KG1 (cell line): ENCODE results near the gene LPIN1.

Experiments used
- DNase-seq: peaks from one replicate; lab custom pipeline; 2025; lab: John Stamatoyannopoulos, UW

LPIN1 gene

DNA sequence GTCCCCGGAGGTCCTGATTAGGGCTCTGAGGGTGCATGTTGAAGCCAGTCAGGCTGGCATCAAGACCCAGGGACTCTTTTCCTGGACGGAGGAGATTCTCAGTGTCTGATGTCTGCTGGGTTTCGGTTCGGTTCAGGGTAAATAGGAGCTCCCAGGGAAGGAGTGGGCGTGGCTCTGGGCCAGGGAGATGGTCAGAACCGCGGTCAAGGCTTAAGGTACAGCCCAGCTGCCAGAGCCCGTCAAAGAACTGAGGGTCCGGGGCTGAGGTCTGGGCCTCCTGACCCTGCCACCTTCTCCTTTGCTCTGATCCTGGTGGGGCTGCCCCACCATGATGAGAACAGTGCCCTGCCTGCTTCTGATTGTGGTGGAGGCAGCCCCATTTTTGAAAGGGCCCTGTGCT, 39.8 kb downstream of the LPIN1 start:
- no peak for DNase-seq

DNA sequence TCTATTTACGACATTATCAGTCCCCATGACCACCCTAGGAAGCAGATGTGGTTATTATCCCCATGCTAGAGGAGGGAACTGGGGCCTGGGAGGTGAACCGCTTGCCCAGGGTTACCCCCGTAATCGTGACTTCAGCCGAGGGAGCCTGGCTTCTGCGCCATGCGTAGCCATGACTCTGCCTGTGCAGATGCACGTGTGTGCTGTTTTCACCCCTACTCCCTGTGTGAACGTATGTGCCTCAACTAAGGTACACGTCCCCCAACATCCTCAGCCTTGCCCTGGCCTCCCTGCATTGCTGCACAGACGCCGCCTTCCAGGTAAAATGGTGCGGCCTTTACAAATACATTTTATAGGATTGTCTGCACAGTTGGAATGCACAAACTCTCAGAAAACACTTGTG, 40.2 kb downstream of the LPIN1 start:
- DNase-seq = no peak

DNA sequence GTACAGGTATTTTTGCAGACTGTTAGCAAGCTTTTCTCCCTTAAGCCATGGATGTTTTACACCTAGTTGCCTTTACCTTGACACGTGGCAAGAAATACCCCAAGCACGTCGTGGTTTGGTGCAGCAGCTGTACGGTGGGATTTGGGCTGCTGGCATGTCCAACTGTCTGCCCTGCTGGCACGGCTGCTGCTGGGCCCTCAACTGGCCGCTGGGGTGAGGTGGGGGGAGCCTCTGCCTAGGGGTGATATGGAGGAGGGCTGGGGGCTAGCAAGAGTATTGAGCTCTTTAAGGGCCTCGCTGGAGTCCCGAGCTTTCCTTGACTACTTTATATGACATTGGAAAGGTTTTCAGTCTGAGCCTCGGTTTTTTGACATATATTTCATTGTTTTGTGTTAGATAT, 41.6 kb downstream of the LPIN1 start:
- no peak for DNase-seq

GRCh38 chr2:11788461-11789124, 42.2 kb downstream of the LPIN1 start:
- DNase-seq = no peak

DNA sequence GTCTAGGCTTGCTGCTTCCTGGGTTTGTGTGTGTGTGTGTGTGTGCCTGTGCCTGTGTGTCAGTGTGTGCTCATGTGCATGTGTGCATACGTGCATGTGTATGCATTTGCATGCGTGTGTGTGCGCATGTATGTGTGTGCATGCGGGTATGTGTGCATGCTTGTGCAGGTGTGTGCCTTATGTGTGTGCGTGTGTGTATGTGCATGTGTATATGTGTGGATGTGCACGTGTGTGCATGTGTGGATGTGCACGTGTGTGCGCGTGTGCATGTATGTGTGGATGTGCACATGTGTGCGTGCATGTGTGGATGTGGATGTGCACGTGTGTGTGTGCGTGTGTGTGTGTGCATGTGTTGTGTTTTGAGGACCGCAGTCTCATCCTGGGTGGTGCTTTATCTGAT, 42.8 kb downstream of the LPIN1 start:
- DNase-seq = no peak

DNA sequence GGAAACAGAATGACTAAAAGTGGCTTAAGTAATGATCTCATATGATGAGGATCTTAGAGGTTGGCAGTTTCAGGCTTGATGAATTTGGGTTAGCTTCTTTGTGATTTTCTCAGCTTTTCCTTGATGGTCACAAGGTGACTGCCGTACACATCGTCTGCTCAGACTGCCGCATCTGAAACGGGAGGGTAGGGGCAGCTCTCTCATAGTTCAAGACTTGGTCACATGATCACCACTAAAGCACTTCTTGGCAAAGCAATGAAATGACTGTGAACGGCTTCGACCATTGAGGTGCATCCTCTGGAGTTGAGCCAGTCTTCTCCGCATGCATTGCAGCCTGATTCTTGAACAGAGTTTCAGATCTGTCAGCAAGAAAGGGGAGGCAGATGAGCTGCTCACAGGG, 43.8 kb downstream of the LPIN1 start:
- no peak for DNase-seq

DNA sequence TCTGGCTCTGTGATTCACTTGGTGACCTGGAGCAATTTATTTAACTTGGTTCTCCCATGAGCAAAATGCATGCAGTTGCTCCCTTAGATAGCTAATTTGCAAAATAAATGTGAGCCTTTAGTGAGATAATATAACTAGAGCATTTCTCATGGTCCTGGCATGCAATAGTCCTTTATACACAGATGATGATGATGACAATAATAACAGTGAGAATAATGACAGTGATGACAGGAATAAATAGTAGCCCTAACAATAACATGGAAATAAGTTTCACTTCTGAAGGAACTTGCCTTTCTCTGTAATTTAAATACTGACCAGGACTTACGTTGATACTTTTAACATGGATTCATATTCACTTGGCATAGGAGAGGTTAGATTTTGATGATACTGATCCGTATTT, 49.2 kb downstream of the LPIN1 start:
- no peak for DNase-seq

GRCh38 chr2:11796190-11797171, 50.0 kb downstream of the LPIN1 start:
- no peak for DNase-seq

DNA sequence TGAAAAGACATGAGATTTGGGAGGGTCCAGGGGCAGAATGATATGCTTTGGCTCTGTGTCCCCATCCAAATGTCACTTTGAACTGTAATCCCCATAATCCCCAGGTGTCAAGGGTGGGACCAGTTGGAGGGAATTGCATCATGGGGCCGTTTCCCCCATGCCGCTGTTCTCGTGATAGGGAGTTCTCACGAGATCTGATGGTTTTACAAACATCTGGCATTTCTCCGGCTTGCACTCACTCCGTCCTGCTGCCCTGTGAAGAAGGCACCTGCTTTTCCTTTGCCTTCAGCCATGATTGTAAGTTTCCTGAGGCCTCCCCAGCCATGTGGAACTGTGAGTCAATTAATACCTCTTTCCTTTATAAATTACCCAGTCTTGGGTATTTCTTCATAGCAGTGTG, 51.4 kb downstream of the LPIN1 start:
- DNase-seq = no peak

DNA sequence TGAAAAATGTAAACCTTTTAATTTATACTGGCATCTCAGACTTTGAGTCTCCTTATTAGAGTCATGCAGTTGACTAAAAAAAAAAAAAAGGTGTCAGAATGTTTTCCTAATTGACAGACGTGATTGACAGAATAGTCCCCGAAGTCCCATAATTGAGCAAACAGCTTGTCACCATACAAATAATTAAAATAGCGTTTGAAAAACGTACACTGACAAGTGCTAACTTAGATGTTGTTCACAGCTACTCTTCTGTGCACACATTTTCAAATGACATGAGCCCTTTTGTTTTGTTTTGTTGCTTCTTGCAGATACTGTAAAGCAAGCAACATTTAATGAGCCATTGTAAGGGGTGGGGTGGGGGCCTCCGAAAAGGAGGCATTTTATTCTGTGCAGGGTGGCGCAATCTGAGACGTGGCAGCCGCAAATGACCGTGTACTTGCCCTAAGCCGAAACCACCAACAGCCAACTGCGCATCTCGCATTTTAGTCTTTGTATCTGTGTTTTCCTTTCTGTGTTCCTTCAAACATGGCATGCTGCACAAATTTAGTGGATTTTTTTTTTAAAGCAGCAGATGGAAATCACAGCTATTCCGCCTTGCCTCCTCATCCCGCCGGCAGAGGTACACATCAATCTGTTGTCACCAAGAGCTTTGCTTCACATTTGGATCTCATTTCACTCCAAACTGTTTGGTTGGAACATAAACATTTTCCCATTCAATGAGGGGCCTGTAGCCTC, 52.4 kb downstream of the LPIN1 start:
- no peak for DNase-seq

GRCh38 chr2:11799826-11800225, 53.4 kb downstream of the LPIN1 start:
- no peak for DNase-seq

DNA sequence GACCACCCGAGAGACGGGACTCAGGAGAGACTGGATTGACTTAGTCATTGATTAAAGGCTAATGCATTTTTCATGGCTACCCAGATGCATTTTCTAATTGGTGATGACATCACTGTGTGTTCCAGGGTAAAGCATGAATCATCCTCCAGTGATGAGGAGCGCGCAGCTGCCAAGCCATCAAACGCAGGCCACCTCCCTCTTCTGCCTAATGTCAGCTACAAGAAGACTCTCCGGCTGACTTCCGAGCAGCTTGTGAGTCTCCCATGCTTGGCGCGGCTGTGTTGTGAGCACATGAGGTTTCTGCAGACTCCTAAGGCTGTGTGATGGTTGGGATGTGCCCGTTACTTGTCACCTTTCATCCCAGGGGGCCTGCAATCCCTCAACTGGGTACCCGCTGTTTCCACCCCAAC, 56.4 kb downstream of the LPIN1 start:
- DNase-seq = no peak

GRCh38 chr2:11805024-11805423, 58.6 kb downstream of the LPIN1 start:
- DNase-seq = no peak

GRCh38 chr2:11805920-11806319, 59.5 kb downstream of the LPIN1 start:
- no peak for DNase-seq

GRCh38 chr2:11807156-11808015, 61.0 kb downstream of the LPIN1 start:
- no peak for DNase-seq

- no peak for DNase-seq
These were observed 61.6 kb downstream of the LPIN1 start for GRCh38 chr2:11808016-11808400.

GRCh38 chr2:11809586-11810236, 63.3 kb downstream of the LPIN1 start:
- no peak for DNase-seq

- no peak for DNase-seq
These were observed 64.0 kb downstream of the LPIN1 start for GRCh38 chr2:11810237-11810977.

GRCh38 chr2:11811036-11811654, 64.7 kb downstream of the LPIN1 start:
- DNase-seq = no peak
